Measurements from ENCODE around the gene FURIN. TPM values are rescaled to one million over a fixed set of nuclear protein-coding genes. Genes with fewer than 3 reads are reported as not detected.
A peak's percentile ranks its signal among the peaks of the same experiment; 100 is the strongest.

Gene FURIN
- polyA plus RNA-seq, 3 donors, result 6.5 to 47.3 (median 14.3) TPM

DNA sequence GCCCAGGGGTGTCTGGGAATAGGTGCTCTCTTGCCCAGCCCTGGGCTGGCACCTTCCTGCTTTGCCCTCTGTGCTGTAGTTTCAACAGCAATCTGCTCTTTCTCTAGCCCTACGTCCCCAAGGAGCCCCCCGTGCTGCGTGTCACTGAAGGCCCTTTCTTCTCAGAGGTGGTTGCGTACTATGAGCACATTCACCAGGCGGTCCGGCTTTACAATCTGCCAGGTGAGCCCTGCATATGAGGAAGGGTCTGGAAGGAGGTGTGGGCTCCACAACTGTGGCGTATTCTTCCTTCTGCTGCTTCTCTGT is 44.3 kb downstream of the FURIN start:
- Histone ChIP-seq H4K20me1 (ENCODE audit: insufficient read depth, low read length) (peaks cover 5% of the 10 kb centered on the region), H3K9me3 (replicated peaks in 1 of 2; ENCODE audit: control insufficient read depth in 1 of 2, insufficient read depth in 1 of 2, low read length in 2 of 2) (no peaks in the 10 kb centered on the region), H3K4me2 (replicated peaks; ENCODE audit: extremely low read depth, low read length, poor library complexity, severe bottlenecking) (no peak overlapping the region), H3K36me3 (replicated peaks in 1 of 2; ENCODE audit: control insufficient read depth in 1 of 2, insufficient read depth in 2 of 2, low read length in 2 of 2) (peaks cover 58 to 69% of the 10 kb centered on the region in 2 donors), H3K4me1 (ENCODE audit: control insufficient read depth in 1 of 2, insufficient read depth in 2 of 2, low read length in 2 of 2) (peaks cover 49 to 55% of the 10 kb centered on the region in 2 donors), H3K4me3 (replicated peaks in 1 of 3; ENCODE audit: low read depth in 2 of 3, low read length in 3 of 3) (no peak overlapping the region), H3K9ac (ENCODE audit: insufficient read depth, low read length, poor library complexity, severe bottlenecking) (no peak overlapping the region), H2AFZ (ENCODE audit: insufficient read depth, low read depth, low read length, poor library complexity, severe bottlenecking) (no peak overlapping the region), H3K27me3 (ENCODE audit: control insufficient read depth in 2 of 2, insufficient read depth in 2 of 2, low read length in 2 of 2) (no peaks in the 10 kb centered on the region), H3K27ac (ENCODE audit: low read depth in 1 of 2, low read length in 2 of 2) (peak overlapping the region; percentile 83 to 93), H3K79me2 (ENCODE audit: insufficient read depth, low read length) (peaks cover 30% of the 10 kb centered on the region)
- Mint-ChIP-seq H3K36me3 (peaks cover 73 to 88% of the 10 kb centered on the region in 2 donors), H3K27ac (peak overlapping the region in 4 of 7 donors; percentile 40 to 98 (median 97)), H3K27me3 (ENCODE audit: low read depth in 3 of 3) (peaks cover 0 to 7% (median 1%) of the 10 kb centered on the region in 3 donors), H3K4me3 (no peak overlapping the region), H3K9me3 (peaks cover 0 to 2% (median 0%) of the 10 kb centered on the region in 7 donors), H3K4me1 (peaks cover 52% of the 10 kb centered on the region)
- DNase-seq, result no peak
- intact Hi-C loops (cut with micrococcal nuclease), result loop anchor here in 1 of 2 donors (10.0 kb wide), 1 partner anchor 942 kb away; the partner anchor contains the start of gene SLCO3A1
- WGBS (ENCODE audit: insufficient coverage), result 100% methylated on average over 6 of the region's 7 CpGs
- TF ChIP-seq, protein P1, sequence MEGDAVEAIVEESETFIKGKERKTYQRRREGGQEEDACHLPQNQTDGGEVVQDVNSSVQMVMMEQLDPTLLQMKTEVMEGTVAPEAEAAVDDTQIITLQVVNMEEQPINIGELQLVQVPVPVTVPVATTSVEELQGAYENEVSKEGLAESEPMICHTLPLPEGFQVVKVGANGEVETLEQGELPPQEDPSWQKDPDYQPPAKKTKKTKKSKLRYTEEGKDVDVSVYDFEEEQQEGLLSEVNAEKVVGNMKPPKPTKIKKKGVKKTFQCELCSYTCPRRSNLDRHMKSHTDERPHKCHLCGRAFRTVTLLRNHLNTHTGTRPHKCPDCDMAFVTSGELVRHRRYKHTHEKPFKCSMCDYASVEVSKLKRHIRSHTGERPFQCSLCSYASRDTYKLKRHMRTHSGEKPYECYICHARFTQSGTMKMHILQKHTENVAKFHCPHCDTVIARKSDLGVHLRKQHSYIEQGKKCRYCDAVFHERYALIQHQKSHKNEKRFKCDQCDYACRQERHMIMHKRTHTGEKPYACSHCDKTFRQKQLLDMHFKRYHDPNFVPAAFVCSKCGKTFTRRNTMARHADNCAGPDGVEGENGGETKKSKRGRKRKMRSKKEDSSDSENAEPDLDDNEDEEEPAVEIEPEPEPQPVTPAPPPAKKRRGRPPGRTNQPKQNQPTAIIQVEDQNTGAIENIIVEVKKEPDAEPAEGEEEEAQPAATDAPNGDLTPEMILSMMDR (IDR thresholded peaks at IDR 0.05), result no peak

DNA sequence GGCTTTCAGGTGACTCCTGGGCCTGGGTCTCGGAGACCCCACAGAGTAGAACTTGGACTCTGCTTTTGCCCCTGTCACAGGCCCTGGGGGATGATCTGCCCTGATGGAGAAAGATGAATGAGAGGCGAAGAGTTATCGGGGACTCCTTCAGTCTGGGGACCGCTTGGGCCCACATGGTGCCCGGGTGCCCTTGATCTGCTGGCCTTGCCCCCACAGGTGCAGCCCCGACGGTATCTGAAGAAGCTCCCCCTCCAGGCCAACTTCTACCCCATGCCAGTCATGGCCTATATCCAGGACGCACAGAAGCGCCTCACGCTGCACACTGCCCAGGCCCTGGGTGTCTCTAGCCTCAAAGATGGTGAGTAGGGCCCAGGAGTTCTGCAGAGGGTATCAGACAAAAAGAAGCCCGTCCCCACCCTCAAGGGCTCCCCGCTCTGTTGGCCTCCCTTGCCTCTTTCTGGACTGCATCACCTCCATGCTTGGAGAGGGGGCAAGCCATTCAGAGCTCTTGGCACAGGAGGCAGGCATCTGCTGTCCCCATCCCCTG is 45.1 kb downstream of the FURIN start:
- Mint-ChIP-seq H3K4me3 (no peak overlapping the region), H3K27me3 (ENCODE audit: low read depth in 3 of 3) (peaks cover 0 to 7% (median 1%) of the 10 kb centered on the region in 3 donors), H3K27ac (peak overlapping the region; percentile 95 to 98 (median 97)), H3K36me3 (peaks cover 74 to 90% of the 10 kb centered on the region in 2 donors), H3K9me3 (peaks cover 0 to 2% (median 0%) of the 10 kb centered on the region in 7 donors), H3K4me1 (peaks cover 52% of the 10 kb centered on the region)
- DNase-seq, result peak in 1 of 3 donors; percentile 1
- TF ChIP-seq, protein P1 (IDR thresholded peaks at IDR 0.05), result no peak
- intact Hi-C loops (cut with micrococcal nuclease), result loop anchor here in 1 of 2 donors (10.0 kb wide), 1 partner anchor 941 kb away; the partner anchor contains the start of gene SLCO3A1
- Histone ChIP-seq H2AFZ (ENCODE audit: insufficient read depth, low read depth, low read length, poor library complexity, severe bottlenecking) (no peak overlapping the region), H4K20me1 (ENCODE audit: insufficient read depth, low read length) (peaks cover 5% of the 10 kb centered on the region), H3K27me3 (ENCODE audit: control insufficient read depth in 2 of 2, insufficient read depth in 2 of 2, low read length in 2 of 2) (no peaks in the 10 kb centered on the region), H3K27ac (ENCODE audit: low read depth in 1 of 2, low read length in 2 of 2) (peak overlapping the region; percentile 83 to 93), H3K79me2 (ENCODE audit: insufficient read depth, low read length) (peaks cover 32% of the 10 kb centered on the region), H3K9me3 (replicated peaks in 1 of 2; ENCODE audit: control insufficient read depth in 1 of 2, insufficient read depth in 1 of 2, low read length in 2 of 2) (no peaks in the 10 kb centered on the region), H3K4me1 (ENCODE audit: control insufficient read depth in 1 of 2, insufficient read depth in 2 of 2, low read length in 2 of 2) (peaks cover 49 to 55% of the 10 kb centered on the region in 2 donors), H3K4me3 (replicated peaks in 1 of 3; ENCODE audit: low read depth in 2 of 3, low read length in 3 of 3) (peak overlapping the region in 1 of 3 experiments; percentile 40), H3K4me2 (replicated peaks; ENCODE audit: extremely low read depth, low read length, poor library complexity, severe bottlenecking) (peak overlapping the region; percentile 17), H3K36me3 (replicated peaks in 1 of 2; ENCODE audit: control insufficient read depth in 1 of 2, insufficient read depth in 2 of 2, low read length in 2 of 2) (peaks cover 60 to 70% of the 10 kb centered on the region in 2 donors), H3K9ac (ENCODE audit: insufficient read depth, low read length, poor library complexity, severe bottlenecking) (no peak overlapping the region)
- WGBS (ENCODE audit: insufficient coverage), result 100% methylated on average over 5 of the region's 12 CpGs
